Measurements from ENCODE around the gene STXBP5.

- TF ChIP-seq RAD21 (conservative IDR thresholded peaks at IDR 0.05 in 1 of 2, IDR thresholded peaks at IDR 0.05 in 1 of 2), result no peak
- TF ChIP-seq REST (IDR thresholded peaks at IDR 0.05), result no peak
- no peak for TF ChIP-seq HOXA7 (CRISPR knock-in tag; IDR thresholded peaks at IDR 0.05)
These were observed 203.4 kb downstream of the STXBP5 start for GRCh38 chr6:147407571-147407970.

Data from A549 (cell line).